Globus pallidus (tissue), 1 donor: ENCODE measurements around the gene PDLIM4.

Source experiments
- DNase-seq: peaks from one replicate; pipeline ENCODE4 v3.0.0-alpha.2; 2015; ENCODE audit warnings: low spot score

PDLIM4 gene

DNA sequence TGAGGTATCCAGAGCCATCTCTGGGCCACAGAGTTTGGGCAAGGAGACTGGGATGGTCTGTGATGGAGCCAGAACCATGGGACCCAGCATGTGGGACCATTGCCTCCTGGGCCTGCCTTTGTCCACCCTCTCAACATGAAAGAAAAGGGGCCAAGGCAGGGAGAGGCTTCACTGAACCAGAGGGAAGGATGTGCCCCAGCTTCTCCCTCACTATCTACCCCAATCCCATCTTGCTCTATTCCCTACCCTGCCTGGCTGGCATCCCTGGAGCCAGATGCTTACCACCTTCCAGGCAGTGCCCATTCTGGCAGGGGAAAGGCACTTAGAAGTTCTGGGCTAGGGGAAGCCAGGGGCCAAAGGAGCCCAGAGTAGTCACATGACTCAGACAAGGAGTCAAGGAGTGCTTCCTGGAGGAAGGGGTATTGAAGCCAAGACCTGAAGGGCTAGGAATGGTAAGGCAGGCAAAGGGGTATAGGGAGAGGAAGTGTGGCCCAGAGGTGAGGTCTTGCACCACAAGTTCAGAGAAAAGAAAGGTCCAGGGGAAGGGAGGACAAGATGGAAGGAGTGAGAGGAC is 9.8 kb downstream of the PDLIM4 start:
- no peak for DNase-seq

DNA sequence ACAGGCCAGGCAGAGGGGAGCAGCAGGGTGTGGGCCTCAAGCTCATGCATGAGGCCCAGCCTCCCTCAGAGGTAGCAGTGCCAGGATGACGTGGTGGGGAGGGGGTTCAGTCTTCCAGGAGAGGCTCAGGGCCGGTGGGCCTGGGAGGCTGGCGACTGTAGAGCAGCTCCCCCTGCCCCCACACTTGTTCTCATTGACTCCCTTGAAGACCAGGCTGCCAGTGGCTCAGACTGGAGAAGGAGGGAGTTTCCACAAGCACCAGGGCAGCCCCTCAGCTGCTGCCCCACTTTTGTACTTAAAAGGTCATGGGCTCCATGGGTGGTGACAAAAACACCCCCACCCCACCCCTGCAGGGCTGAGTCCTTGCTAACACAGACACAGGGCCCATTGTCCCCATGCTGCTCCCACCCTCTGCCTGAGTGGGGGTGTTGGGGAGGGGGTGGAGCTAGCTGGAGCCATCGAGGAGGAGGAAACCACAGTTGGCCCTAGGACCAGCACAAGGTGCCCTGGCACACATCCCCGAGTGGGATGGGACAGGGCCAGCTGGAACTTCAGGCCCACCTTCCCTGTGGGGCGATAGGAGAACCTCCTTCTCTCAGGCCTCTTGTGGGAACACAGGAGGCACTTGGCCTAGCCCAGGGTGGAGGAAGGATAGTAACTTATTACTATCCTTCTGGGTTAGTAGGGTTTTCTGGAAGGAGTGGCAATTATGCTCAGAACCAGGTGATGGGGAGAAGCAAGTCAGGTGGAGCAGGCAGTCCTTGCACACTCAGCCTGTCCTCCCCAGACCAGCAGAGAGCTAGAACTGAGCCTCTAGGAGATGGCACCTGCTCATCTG is 10.7 kb downstream of the PDLIM4 start:
- peak; percentile 68 for DNase-seq

DNA sequence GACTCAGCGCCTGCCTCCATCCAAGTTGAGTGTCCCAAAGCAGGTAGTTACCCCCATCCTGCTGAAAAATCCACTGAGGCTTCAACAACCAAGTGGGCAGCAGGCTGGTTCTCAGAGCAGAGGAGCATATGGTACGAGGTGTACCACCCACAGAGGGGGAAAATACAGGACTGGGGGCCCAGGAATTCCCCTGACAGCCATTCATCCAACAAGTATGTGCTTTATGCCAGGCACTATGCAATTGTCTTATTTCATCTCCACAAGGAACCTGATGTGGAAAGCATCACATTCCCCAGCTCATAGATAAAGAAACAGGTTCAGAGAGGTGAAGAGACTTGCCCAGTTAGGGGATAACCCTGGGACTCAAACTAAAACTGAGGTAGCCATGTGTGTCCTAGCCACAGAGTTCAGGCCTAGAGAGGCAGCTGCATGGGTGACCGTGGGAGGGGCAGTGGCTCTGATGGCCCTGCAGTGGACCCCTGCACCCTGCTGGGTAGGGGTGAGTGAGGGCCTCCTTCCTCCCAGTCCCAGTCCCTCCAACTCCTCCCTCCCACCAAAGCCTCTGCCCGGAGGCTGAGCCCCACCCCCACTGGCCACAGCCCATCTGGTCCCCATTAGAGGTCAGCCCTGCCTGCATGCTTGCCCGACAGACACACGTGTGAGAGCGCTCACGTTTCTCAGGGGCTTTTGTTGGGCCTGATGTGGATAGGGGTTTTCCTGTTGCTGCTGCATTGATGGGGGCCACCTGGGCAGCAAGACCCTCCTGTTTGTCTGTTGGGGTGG is 11.5 kb downstream of the PDLIM4 start:
- DNase-seq = no peak

DNA sequence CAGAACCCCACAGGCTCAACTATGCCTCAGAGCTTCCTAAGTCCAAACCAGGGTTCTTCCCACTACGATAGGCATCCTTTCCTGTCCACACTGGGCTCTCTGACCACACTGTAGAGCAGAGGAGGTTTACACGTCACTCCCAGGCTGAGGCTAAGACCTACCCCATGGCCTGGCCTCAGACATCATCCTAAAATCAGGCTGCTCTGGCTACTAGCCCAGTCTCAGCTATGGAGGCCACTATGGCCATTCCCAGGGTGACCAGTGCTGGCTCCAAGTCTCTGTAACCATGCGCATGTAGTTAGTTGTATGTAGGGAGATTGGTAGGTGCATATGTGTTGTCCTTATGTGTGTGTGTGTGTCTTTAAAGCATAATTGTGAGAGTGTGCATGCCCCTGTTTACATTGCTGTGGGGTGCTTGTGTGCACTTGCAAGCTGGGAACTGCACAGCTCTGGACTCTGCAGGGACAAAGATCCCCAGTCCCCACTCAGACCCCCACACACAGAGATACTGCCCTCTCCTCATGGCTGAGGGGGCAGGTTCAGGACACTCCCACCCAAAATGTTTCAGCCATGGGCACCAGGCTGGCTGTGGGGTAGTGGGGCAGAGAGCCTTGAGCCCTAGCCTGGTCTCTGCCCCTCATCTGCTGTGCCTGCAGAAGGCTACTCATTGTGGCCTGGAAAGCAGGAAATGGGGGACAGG is 12.3 kb downstream of the PDLIM4 start:
- DNase-seq = no peak

DNA sequence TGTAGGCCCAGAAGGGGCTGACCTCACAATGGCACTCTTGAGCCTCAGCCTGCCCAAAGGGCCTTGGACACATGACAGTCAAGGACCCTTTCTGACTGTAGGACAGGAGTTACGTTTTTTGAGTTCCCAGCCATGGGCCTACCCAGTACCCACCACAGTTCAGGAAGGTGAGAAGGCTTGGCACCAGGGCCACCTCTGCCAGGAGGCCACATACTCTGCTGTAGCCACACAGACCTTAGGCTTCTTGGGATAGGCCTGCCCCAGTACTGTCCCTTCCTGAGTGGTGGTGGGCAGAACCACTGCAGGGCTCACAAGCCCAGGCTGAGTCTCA is 12.8 kb downstream of the PDLIM4 start:
- no peak for DNase-seq

DNA sequence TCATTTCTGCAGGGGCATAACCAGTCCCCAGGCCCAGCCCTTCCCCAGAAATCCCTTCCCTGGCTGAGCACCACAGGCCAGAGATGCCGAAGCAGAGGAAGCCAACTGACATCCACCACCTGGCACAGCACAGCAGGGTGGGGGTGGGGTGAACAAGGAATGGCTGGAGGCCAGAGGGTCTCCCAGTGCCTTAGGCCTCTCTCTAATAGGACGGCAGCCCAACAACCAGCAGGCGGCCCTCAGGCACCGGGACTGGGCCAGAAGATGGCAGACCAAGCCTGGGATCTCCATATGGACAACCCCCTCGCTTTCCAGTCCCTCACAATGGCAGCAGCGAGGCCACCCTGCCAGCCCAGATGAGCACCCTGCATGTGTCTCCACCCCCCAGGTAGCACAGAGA is 13.2 kb downstream of the PDLIM4 start:
- no peak for DNase-seq

DNA sequence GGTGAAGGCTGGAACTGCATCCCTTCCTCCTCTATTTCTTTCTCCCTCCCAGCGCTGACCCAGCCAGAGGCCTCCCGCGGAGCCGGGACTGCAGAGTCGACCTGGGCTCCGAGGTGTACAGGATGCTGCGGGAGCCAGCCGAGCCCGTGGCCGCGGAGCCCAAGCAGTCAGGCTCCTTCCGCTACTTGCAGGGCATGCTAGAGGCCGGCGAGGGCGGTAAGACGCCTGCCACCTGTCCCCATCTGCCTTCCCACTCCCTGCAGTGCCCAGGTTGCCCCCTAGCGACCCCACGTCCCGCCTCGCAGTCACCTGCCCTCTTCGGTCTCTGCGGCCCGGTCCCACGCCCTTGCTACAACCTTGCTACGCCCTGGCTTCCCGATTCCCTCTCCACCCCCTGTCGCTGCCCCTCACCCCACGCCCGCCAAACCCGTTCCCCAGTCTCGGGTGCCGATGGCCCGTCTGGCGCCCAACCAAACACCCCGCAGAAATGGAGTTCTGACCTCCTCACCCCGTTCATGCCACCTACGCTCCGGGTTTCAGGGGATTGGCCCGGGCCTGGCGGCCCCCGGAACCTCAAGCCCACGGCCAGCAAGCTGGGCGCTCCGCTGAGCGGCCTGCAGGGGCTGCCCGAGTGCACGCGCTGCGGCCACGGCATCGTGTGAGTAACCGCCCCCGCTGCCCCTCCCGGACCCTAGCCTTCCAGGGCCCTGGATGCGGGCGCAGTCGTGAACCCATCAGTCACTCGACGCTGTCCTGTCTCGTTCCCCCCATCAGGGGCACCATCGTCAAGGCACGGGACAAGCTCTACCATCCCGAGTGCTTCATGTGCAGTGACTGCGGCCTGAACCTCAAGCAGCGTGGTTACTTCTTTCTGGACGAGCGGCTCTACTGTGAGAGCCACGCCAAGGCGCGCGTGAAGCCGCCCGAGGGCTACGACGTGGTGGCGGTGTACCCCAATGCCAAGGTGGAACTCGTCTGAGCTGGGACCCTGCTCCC is 14.1 kb downstream of the PDLIM4 start:
- DNase-seq = no peak

DNA sequence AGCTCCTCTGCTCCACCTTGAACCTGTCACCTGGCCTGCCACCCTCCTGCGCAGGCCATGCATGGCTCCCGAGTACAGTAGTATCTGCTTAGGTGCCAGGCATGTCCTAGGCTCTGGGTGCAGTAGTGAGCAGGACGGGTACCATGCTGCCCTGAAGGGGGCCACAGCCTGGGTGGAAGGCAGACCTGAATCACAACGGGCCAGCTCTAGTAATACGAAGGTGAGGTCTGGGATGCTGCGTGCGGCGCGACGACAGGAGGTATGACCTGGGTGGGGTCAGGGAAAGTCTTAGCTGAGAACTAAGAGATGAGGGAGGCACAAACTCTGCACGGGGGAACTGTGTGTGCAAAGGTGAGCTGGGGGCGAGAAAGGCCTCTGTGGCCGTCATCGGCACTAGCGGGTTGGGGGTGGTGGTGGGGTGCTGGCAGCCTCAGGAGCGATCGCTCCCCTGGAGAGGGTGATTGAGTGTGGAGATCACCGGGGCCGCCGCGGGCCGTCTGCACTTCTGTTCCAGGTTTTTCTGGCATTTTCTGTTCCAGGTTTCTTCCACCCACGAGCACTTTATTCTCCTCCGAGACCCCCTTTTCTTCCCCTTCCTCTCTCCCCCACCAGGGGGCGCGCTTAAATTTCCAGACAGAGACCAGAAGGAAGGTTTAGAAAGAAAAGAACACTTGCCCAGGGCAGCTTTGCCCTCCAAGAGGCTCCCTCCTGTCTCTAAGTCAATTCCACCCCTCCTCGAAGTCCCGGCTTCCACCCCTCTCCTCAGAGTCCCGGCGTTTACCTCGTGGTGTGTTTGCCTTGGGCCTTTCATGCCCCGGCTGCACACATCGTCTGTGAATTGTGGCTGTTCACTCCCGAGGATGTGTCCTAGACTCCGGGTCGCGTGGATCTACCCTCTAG is 15.1 kb downstream of the PDLIM4 start:
- no peak for DNase-seq

DNA sequence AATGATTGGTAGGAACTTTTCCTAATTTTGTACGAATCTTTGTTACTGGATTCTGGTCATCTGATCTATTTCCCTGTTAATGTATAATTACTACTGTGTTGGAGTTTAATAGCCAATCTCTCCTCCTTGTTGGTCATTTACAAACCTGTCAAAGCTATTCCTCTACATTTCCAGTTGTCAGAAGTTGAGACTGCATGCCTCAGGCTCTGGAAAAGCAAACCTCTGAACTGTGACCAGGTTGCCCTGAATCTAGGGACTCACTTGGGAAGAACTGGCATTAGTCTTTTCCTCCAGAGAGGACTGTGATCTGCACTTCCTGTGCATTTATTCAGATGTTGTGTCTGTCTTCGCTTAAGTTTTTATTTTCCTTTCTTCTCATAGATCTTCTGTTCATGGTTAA is 16.1 kb downstream of the PDLIM4 start:
- no peak for DNase-seq

DNA sequence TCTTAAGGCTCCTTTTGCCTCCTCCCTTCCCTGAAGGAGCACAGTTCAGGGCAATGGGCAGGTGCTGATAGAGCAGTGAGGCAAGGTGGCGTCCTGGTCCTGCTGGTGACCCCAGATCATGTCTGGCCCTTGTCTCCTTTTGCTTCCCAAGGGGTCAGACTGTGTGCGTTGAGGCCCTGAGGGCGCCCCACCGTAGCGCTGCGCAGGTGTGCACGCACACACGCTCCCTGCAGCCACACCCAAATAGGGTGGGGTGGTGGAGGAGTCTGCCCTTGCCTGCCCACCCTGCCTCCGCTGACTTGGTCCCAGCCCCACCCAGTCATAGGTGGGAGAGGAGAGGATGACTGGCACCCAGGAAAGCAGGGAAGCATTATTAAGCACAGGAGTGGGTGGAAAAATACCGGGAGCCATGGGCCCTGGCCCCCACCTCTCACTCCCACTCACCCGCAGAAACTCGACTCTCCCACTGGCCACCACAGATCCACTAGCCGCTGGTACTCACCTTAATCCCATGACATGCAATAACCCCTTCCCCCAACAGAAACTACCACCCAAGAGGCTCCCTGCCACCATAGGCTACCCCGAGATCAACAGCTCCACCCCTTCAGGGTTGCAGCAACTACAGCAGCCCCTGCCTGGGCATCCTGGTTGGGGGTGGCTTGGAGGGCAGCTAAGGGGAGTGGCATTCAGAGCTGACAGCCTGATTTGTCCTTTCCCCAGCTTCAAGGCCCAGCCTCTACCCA is 16.7 kb downstream of the PDLIM4 start:
- DNase-seq = no peak

DNA sequence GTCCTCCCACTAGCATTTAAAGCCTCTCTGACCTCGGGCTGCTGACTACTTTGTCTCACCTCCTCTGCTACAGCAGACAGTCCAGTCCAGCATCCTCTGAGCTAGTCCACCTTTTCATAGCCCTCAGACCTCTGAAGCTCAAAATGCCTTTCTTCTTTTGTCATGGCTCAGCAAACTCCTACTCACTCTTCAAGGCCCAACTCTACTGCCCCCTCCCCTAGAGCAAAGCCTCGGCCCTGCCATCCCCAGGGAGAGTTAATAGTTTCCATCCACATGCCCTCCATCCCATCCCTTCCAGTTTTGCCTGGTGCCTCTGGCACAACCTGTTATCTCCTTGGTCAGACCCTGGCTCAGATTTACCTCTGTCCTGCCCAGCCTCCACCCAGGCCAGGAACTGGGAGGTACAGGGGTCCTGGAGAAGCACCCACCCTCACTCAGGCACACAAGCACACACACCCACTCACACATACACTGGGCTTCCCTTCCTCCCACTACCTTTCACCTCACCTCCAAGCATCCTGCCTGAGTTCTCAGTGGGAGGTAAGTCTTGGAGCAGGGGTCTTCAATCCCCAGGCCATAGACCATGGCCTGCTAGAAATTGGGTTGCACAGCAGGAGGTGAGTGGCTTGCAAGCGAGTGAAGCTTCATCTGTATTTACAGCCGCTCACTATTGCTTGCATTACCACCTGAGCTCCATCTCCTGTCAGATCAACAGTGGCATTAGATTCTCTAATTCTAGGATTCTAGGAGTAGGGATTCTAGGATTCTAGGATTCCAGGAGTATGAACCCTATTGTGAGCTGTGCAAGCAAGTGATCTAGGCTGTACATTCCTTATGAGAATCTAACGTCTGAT is 18.1 kb downstream of the PDLIM4 start:
- no peak for DNase-seq

DNA sequence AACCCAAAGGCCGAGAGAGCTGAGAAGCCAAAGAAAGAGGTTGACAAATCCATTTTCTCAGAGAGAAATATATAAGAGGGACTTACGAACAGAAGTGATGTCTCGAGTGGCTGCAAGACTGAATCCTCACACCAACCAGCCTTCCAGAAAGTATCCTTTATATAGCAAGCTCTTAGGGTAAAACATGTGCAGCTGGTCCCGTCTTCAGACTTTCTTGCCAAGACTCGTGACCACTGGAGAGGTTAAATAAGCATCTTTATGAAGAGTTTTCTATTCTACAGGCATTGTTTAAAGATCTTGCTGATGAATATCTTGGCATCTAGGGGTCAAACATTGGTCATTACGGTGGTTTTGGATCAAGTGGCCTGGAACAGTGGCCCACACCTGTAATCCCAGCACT is 19.8 kb downstream of the PDLIM4 start:
- no peak for DNase-seq

DNA sequence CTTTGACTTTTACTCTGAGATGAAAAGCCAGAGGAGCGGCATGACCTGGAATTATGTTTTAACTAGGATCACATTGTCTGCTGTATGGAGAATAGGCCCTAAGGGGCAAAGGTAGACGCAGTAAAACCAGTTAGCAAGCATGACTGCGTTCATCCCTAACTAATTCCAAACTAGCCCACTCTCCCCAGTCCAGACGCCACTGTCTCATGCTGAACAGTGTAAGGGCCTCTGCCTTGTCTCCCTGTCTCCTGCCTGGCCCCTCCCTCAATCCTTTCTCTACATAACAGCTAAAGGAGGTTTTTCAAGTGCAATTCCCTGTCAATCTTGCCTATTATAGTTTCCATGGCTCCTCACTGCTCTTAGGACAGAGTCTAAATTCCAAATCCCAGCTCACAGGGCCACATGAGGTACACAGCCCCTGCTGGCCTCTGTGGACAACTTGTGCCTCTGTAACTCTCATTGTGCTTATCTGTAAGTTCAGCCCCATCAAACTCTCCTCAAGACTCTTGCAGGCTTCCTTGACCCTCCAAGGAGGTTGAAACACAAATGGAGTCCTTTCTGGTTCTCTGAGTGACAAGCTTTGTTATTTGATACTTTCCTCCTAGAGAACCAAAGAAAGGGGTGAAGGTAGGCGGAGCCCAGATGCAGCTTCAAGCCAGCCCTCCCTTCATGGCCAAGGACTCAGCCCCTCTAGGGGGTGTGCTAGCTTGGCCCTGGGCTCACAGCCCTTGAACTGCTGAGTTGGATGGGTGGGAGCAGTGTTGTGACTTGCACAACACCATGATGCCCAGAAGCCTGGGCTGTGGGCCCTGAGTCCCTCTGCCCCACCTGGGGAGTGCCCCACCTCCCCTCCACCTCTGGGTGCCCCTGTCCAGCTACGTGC is 20.7 kb downstream of the PDLIM4 start:
- DNase-seq = no peak

DNA sequence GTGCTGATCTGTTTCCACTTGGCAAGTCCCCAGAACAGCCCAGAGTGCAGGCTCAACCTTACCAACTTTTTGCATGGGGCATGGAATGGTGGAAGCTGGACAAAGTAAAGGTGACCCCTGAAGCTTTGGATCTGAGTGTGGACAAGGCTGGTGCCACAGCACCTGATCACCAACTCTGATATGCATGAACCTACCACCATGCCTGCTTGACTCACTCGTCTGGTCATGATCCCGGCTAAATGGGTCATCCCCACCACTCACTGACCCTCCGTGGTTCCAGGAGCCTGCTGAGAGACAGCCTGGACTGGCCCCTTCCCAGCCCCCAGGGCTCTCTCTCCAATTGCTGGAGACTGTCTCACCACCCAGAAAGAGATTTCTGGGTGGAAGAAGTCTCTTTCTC is 22.3 kb downstream of the PDLIM4 start:
- DNase-seq = no peak

DNA sequence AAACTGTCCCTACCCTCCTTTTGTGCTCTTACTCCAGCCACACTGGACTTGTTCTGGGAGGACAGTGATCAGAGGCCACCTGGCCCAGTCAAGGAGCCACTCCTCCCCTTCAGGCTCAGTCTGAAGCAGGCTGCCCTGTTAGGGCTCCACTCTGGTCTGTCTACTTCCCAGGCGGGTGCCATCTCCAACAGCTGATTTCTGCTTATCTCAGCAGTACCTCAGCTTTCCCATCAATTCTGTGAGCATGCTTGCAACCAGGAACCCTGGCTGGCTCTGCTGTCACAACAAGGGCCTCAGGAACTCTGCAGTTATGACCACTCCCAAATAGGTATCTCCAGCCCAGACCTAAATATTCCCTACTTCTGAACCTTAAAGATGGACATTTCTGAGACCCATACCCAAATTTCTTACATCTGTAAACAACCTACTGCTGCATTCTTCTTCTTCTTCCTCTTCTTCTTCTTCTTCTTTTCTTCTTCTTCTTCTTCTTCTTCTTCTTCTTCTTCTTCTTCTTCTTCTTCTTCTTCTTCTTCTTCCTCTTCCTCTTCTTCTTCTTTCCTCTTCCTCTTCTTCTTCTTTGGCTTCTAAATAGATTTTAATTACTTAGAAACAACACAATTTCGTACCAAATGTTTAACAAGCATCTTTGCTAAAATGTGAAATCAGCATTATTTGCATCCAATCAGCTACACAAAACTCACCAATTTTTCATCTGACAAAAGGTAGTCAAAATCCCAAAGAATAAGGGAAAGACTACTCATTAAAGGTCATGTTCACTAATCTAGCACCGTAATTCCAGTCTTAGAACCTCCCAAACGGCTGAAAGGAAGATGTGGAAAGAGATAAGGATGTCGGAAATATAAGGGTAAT is 23.1 kb downstream of the PDLIM4 start:
- DNase-seq = no peak

DNA sequence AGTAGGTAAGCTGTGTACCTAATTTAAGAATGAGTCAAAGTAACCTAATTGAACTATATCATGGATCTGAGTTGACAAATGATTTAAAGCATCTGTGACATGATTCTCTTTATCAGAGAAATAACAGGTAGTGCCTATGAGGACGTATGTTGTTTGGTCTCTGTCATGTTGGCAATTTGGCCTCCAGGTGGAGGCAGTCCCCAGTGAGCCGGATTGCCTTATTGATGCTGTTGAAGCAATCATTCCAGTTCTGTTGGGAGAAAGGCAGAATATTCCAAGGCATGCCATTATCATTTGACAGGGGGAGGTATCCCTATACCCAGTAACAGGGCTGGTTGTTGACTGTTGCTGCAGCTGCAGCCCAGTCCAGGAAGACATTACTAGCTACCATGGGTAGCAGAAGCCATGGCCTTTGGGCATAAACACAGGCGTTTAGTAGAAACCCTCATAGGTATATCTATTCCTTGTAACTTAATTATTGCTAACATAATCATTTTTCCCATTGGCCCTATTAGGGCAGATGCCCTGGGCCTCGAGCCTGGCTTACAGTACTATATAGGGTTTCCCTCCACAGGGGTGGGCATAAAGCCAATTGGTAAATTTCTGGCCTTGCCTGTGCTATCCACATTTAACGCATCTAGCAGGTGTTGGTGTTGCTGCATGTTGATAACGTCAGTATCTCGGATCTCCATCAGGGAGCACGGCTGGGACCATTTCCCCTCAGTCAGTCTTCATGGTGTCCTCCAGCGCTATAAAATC is 24.5 kb downstream of the PDLIM4 start:
- DNase-seq = no peak
